CD8-positive, alpha-beta memory T cell (primary cell): ENCODE measurements around the gene OR51L1. TPM values are rescaled to one million over a fixed set of nuclear protein-coding genes. Genes with fewer than 3 reads are reported as not detected.

Experiments used
- polyA plus RNA-seq: library from polyadenylated mRNA; unstranded; fragments of 300-500 nt; fragmentation: Illumina TruSeq; gene quantifications from one replicate; pipeline ENCODE4 v1.2.3, GENCODE V29; 2021
- total RNA-seq, 2 experiments: library from RNA; stranded (reverse); gene quantifications; one replicate each; pipeline ENCODE4 v1.2.3, GENCODE V29; 2021

Gene OR51L1
- total and polyA plus RNA-seq, 3 experiments from 2014 or later = not detected

Other genes starting within 250 kb of the OR51L1 start
- gene OR51F1, start 224.9 kb upstream of the OR51L1 start, total RNA-seq = not detected
- gene OR51F1, start 224.9 kb upstream of the OR51L1 start, polyA plus RNA-seq = not detected
- gene OR52R1, start 190.5 kb upstream of the OR51L1 start, total RNA-seq = not detected
- not detected for gene OR52R1, start 190.5 kb upstream of the OR51L1 start, polyA plus RNA-seq
- not detected for gene OR51F2, start 173.5 kb upstream of the OR51L1 start, total RNA-seq
- not detected for gene OR51F2, start 173.5 kb upstream of the OR51L1 start, polyA plus RNA-seq
- gene OR51S1, start 145.6 kb upstream of the OR51L1 start, total RNA-seq = not detected
- gene OR51S1, start 145.6 kb upstream of the OR51L1 start, polyA plus RNA-seq = not detected
- not detected for gene OR51T1, start 113.0 kb upstream of the OR51L1 start, total RNA-seq
- gene OR51T1, start 113.0 kb upstream of the OR51L1 start, polyA plus RNA-seq = not detected
- gene OR51A7, start 91.1 kb upstream of the OR51L1 start, total RNA-seq = not detected
- not detected for gene OR51A7, start 91.1 kb upstream of the OR51L1 start, polyA plus RNA-seq
- gene OR51G2, start 75.5 kb upstream of the OR51L1 start, total RNA-seq = not detected
- gene OR51G2, start 75.5 kb upstream of the OR51L1 start, polyA plus RNA-seq = not detected
- gene OR51G1, start 70.5 kb upstream of the OR51L1 start, total RNA-seq = not detected
- gene OR51G1, start 70.5 kb upstream of the OR51L1 start, polyA plus RNA-seq = not detected
- gene OR51A4, start 47.2 kb upstream of the OR51L1 start, total RNA-seq = not detected
- not detected for gene OR51A4, start 47.2 kb upstream of the OR51L1 start, polyA plus RNA-seq
- gene OR51A2, start 39.1 kb upstream of the OR51L1 start, total RNA-seq = not detected
- gene OR51A2, start 39.1 kb upstream of the OR51L1 start, polyA plus RNA-seq = not detected
- not detected for gene OR52J3, start 51.7 kb downstream of the OR51L1 start, total RNA-seq
- not detected for gene OR52J3, start 51.7 kb downstream of the OR51L1 start, polyA plus RNA-seq
- not detected for gene OR52E2, start 64.8 kb downstream of the OR51L1 start, total RNA-seq
- gene OR52E2, start 64.8 kb downstream of the OR51L1 start, polyA plus RNA-seq = not detected
- not detected for gene OR52E1, start 74.7 kb downstream of the OR51L1 start, total RNA-seq
- gene OR52E1, start 74.7 kb downstream of the OR51L1 start, polyA plus RNA-seq = not detected
- not detected for gene OR52A5, start 143.5 kb downstream of the OR51L1 start, total RNA-seq
- gene OR52A5, start 143.5 kb downstream of the OR51L1 start, polyA plus RNA-seq = not detected
- not detected for gene OR52A1, start 159.9 kb downstream of the OR51L1 start, total RNA-seq
- gene OR52A1, start 159.9 kb downstream of the OR51L1 start, polyA plus RNA-seq = not detected
- not detected for gene OR51V1, start 205.8 kb downstream of the OR51L1 start, total RNA-seq
- not detected for gene OR51V1, start 205.8 kb downstream of the OR51L1 start, polyA plus RNA-seq
- gene HBB, start 232.2 kb downstream of the OR51L1 start, total RNA-seq = not detected
- not detected for gene HBB, start 232.2 kb downstream of the OR51L1 start, polyA plus RNA-seq
- not detected for gene HBD, start 239.6 kb downstream of the OR51L1 start, total RNA-seq
- gene HBD, start 239.6 kb downstream of the OR51L1 start, polyA plus RNA-seq = not detected